Lung (tissue), 12 donors: ENCODE measurements around the gene C10orf62. TPM values are rescaled to one million over a fixed set of nuclear protein-coding genes. Genes with fewer than 3 reads are reported as not detected.

Source experiments
- ATAC-seq: fragments of 200-7000 bp; cut with Tn5 transposase; one replicate; pipeline ENCODE4 v1.9.1; 2020; ENCODE audit warnings: moderate number of reproducible peaks; ENCODE audit not compliant: insufficient read depth, low FRiP score
- DNase-seq, 3 donors: peaks; one replicate each; pipeline ENCODE4 v3.0.0-alpha.2; 2013 to 2017
- H3K27ac ChIP-seq, 2 donors: one replicate each; pipeline ENCODE4 v1.5.1; 2013; ENCODE audit warnings: mild to moderate bottlenecking in 2 of 2, moderate library complexity in 2 of 2, control low read depth in 1 of 2, inconsistent platforms in 1 of 2, low read depth in 1 of 2, low read length in 1 of 2
- H3K27me3 ChIP-seq, 3 donors: one replicate each; pipeline ENCODE4 v1.5.1; 2013; ENCODE audit warnings: low read length in 2 of 3; ENCODE audit not compliant: control insufficient read depth in 3 of 3, insufficient read depth in 3 of 3
- H3K36me3 ChIP-seq, 4 donors: one replicate each; pipeline ENCODE4 v1.5.1; 2013; ENCODE audit warnings: low read length in 4 of 4, mild to moderate bottlenecking in 1 of 4, moderate library complexity in 1 of 4; ENCODE audit not compliant: control insufficient read depth in 4 of 4, insufficient read depth in 4 of 4
- H3K4me1 ChIP-seq, 5 donors: one replicate each; pipeline ENCODE4 v1.5.1; 2013; ENCODE audit warnings: low read length in 5 of 5, mild to moderate bottlenecking in 2 of 5, moderate library complexity in 1 of 5; ENCODE audit not compliant: control insufficient read depth in 5 of 5, insufficient read depth in 5 of 5
- H3K4me3 ChIP-seq: one replicate; pipeline ENCODE4 v1.5.1; 2013; ENCODE audit warnings: mild to moderate bottlenecking, control low read depth, moderate library complexity
- H3K9ac ChIP-seq, 2 donors: one replicate each; pipeline ENCODE4 v1.5.1; 2013; ENCODE audit warnings: low read length in 2 of 2, control low read depth in 1 of 2; ENCODE audit not compliant: insufficient read depth in 1 of 2
- H3K9me3 ChIP-seq, 4 donors: one replicate each; pipeline ENCODE4 v1.5.1; 2013; ENCODE audit warnings: low read length in 3 of 4, mild to moderate bottlenecking in 1 of 4, moderate library complexity in 1 of 4; ENCODE audit not compliant: control insufficient read depth in 4 of 4, insufficient read depth in 3 of 4
- CTCF ChIP-seq: IDR thresholded peaks from 2 replicates; pipeline ENCODE4 v1.5.1; 2012; ENCODE audit warnings: mild to moderate bottlenecking; ENCODE audit errors: control extremely low read depth, extremely low read depth
- WGBS, 2 donors: extraction: QIAGEN DNeasy Blood & Tissue Kit; methylation state at CpG; one replicate each; pipeline ENCODE4 v1.1.7; 2013; 5-methylcytosine and 5-hydroxymethylcytosine counted together
- polyA plus RNA-seq, 2 donors: library from polyadenylated mRNA; stranded (reverse); fragments of 200-250 nt; gene quantifications; one replicate each; pipeline ENCODE4 v1.2.1, GENCODE V29; 2013
- total RNA-seq, 2 donors: library from RNA; depleted of rRNA in 1 of 2; stranded (reverse); fragments of >200 nt in 1 of 2; gene quantifications; one replicate each; pipeline ENCODE4 v1.2.1, GENCODE V29; 2014 to 2021
- donor health status: control.
- donor health status: control.
- donor health status: Bipolar disorder and iron deficiency.
- donor health status: healthy.
- donor health status: DM: yes; HTN: yes; CAD: no.

C10orf62 gene
- total and polyA plus RNA-seq, 4 donors = 0.21 TPM; not detected in 3

- Histone ChIP-seq H3K9ac (no peak overlapping the region), H3K27ac (no peak overlapping the region), H3K4me3 (no peak overlapping the region), H3K27me3 (no peaks in the 10 kb centered on the region), H3K4me1 (no peaks in the 10 kb centered on the region), H3K9me3 (no peaks in the 10 kb centered on the region), H3K36me3 (no peaks in the 10 kb centered on the region)
- TF ChIP-seq CTCF = no peak
- 86 to 89% methylated on average over 1 of the region's 1 CpG for WGBS, 2 donors
- DNase-seq (peak in 1 of 3 donors; percentile 14), ATAC-seq (no peak)
Measured at GRCh38 chr10:97623277-97623676, 33.8 kb downstream of the C10orf62 start.

- Histone ChIP-seq H3K9ac (no peak overlapping the region), H3K4me3 (no peak overlapping the region), H3K27ac (peak overlapping the region in 1 of 2 donors; percentile 26), H3K4me1 (peaks cover 0 to 5% (median 0%) of the 10 kb centered on the region in 5 donors), H3K9me3 (no peaks in the 10 kb centered on the region), H3K27me3 (no peaks in the 10 kb centered on the region), H3K36me3 (peaks cover 0 to 4% (median 0%) of the 10 kb centered on the region in 4 donors)
- ATAC-seq (no peak), DNase-seq (no peak)
- 69 to 83% methylated on average over 4 of the region's 4 CpGs for WGBS, 2 donors
- no peak for TF ChIP-seq CTCF
Measured at GRCh38 chr10:97627731-97628130, 38.2 kb downstream of the C10orf62 start.

GRCh38 chr10:97628228-97628627 is 38.7 kb downstream of the C10orf62 start:
- Histone ChIP-seq H3K4me3 (no peak overlapping the region), H3K27me3 (no peaks in the 10 kb centered on the region), H3K27ac (no peak overlapping the region), H3K9me3 (no peaks in the 10 kb centered on the region), H3K4me1 (peaks cover 0 to 7% (median 0%) of the 10 kb centered on the region in 5 donors), H3K9ac (no peak overlapping the region), H3K36me3 (peaks cover 0 to 4% (median 0%) of the 10 kb centered on the region in 4 donors)
- TF ChIP-seq CTCF = no peak
- ATAC-seq = no peak
- WGBS, 2 donors = 65 to 89% methylated on average over 3 of the region's 3 CpGs
- peak in 1 of 3 donors; percentile 19 for DNase-seq

- H3K4me1 ChIP-seq = peaks cover 0 to 10% (median 0%) of the 10 kb centered on the region in 5 donors
- 92% methylated on average over 5 of the region's 5 CpGs for WGBS, 2 donors
- DNase-seq (no peak), ATAC-seq (no peak)
- H3K27ac ChIP-seq = no peak overlapping the region
- H3K36me3 ChIP-seq = peaks cover 0 to 4% (median 0%) of the 10 kb centered on the region in 4 donors
- H3K4me3 ChIP-seq = no peak overlapping the region
- no peak overlapping the region for H3K9ac ChIP-seq
- H3K9me3 ChIP-seq = no peaks in the 10 kb centered on the region
- TF ChIP-seq CTCF = no peak
- H3K27me3 ChIP-seq = no peaks in the 10 kb centered on the region
Measured at GRCh38 chr10:97629289-97629688, 39.8 kb downstream of the C10orf62 start.
